Right lobe of liver (tissue), 6 donors: Measurements from ENCODE around the gene ATP5IF1. TPM values are rescaled to one million over a fixed set of nuclear protein-coding genes. Genes with fewer than 3 reads are reported as not detected.

ENCODE experiments used
- ATAC-seq, 4 donors: fragments of 200-7000 bp; cut with Tn5 transposase; one replicate each; pipeline ENCODE4 v1.9.1; 2020; ENCODE audit warnings: mild to moderate bottlenecking in 4 of 4, moderate library complexity in 4 of 4
- DNase-seq, 3 donors: peaks; one replicate each; pipeline ENCODE4 v3.0.0-alpha.2; 2020
- H3K27ac ChIP-seq, 3 donors: fragments of 200-600 bp; one replicate each; pipeline ENCODE4 v1.8.0; 2022
- H3K27me3 ChIP-seq, 2 donors: fragments of 200-600 bp; one replicate each; pipeline ENCODE4 v1.8.0; 2022
- H3K36me3 ChIP-seq, 4 donors: fragments of 200-600 bp; sonication (generic) in 1 of 4; one replicate each; pipeline versions ENCODE4 v1.5.1 to v1.8.0; 2017 to 2022; ENCODE audit warnings: control low read depth in 1 of 4
- H3K4me1 ChIP-seq, 4 donors: fragments of 200-600 bp; sonication (generic) in 1 of 4; one replicate each; pipeline versions ENCODE4 v1.5.1 to v1.8.0; 2017 to 2022; ENCODE audit warnings: control low read depth in 1 of 4
- H3K4me3 ChIP-seq, 3 donors: fragments of 200-600 bp; one replicate each; pipeline ENCODE4 v1.8.0; 2022
- H3K9me3 ChIP-seq, 4 donors: fragments of 200-600 bp; sonication (generic) in 1 of 4; one replicate each; pipeline versions ENCODE4 v1.5.1 to v1.8.0; 2017 to 2022; ENCODE audit warnings: control low read depth in 1 of 4
- CTCF ChIP-seq, 4 donors: fragments of 200-600 bp in 3 of 4; fragments of 450-650 bp in 1 of 4; IDR thresholded peaks; one replicate each; pipeline versions ENCODE4 v1.5.1 to v1.8.0; 2016 to 2022; ENCODE audit warnings: antibody characterized with exemption in 4 of 4, mild to moderate bottlenecking in 2 of 4
- POLR2A ChIP-seq: fragments of 450-650 bp; IDR thresholded peaks from one replicate; pipeline ENCODE4 v1.6.1; 2017; ENCODE audit warnings: antibody characterized with exemption, mild to moderate bottlenecking
- WGBS: methylation state at CpG from one replicate; pipeline ENCODE4 v1.1.6; 2018; ENCODE audit warnings: low coverage, low lambda C conversion rate; ENCODE audit not compliant: insufficient coverage; ENCODE audit errors: missing lambda C conversion rate; 5-methylcytosine and 5-hydroxymethylcytosine counted together
- intact Hi-C, 2 donors: fragments of 100-400 bp; cut with DNase I; formaldehyde crosslinking; loops; one replicate each; pipeline versions ENCODE4 v1.11.2 to v1.14.1; 2022
- total RNA-seq, 6 experiments: library from RNA; depleted of rRNA in 2 of 6; stranded (reverse); fragments of >200 nt in 2 of 6; fragmentation: NEBNext Ultra II Directional in 3 of 6; extraction: Animal tissue kit (Norgen Biotek cat#: 25700) in 3 of 6; gene quantifications; one replicate each; pipeline versions ENCODE4 v1.1.0 to v1.2.4, GENCODE V29; 2016 to 2023
- donor health status: DM: no; HTN: yes; CAD: no.
- donor health status: DM: no; HTN: no; CAD: no.
- donor health status: DM: no; HTN: no; CAD: no.
- donor health status: DM: no; HTN: yes; CAD: no.
- donor health status: DM: no; HTN: yes; CAD: no.

The ATP5IF1 gene
- total RNA-seq, 6 experiments from 2014 or later: 86.7 to 315 (median 116) TPM

GRCh38 chr1:28280501-28280900, 44.6 kb downstream of the ATP5IF1 start:
- TF ChIP-seq POLR2A (no peak), CTCF (IDR thresholded peaks at IDR 0.05) (no peak)
- Histone ChIP-seq H3K9me3 (no peaks in the 10 kb centered on the region), H3K4me1 (peaks cover 0 to 55% (median 26%) of the 10 kb centered on the region in 4 donors), H3K27me3 (no peaks in the 10 kb centered on the region), H3K27ac (peak overlapping the region in 2 of 3 donors; percentile 93 to 97), H3K36me3 (peaks cover 0 to 51% (median 27%) of the 10 kb centered on the region in 4 donors), H3K4me3 (no peak overlapping the region)
- DNase-seq (peak; percentile 34 to 67 (median 61)), ATAC-seq (peak; percentile 3 to 47 (median 14))
- intact Hi-C loops: no loop called here
- no CpG with 5 or more reads among the region's 8 CpGs for WGBS

GRCh38 chr1:28280977-28281381, 45.1 kb downstream of the ATP5IF1 start:
- ATAC-seq (no peak), DNase-seq (no peak)
- peaks cover 0 to 46% (median 25%) of the 10 kb centered on the region in 4 donors for H3K36me3 ChIP-seq

GRCh38 chr1:28281608-28282425, 45.9 kb downstream of the ATP5IF1 start:
- Histone ChIP-seq H3K27ac (peak overlapping the region; percentile 57 to 97 (median 93)), H3K4me1 (peaks cover 0 to 56% (median 28%) of the 10 kb centered on the region in 4 donors), H3K4me3 (peak overlapping the region in 1 of 3 donors; percentile 17), H3K36me3 (peaks cover 0 to 41% (median 21%) of the 10 kb centered on the region in 4 donors), H3K27me3 (no peaks in the 10 kb centered on the region), H3K9me3 (no peaks in the 10 kb centered on the region)
- ATAC-seq (peak; percentile 35 to 67 (median 50)), DNase-seq (peak; percentile 33 to 79 (median 72))
- intact Hi-C loops: no loop called here
- no peak for TF ChIP-seq POLR2A
- WGBS: 60% methylated on average over 9 of the region's 14 CpGs

More at GRCh38 chr1:28280977-28281381, 45.1 kb downstream of the ATP5IF1 start:
- Histone ChIP-seq H3K4me1 (peaks cover 0 to 56% (median 28%) of the 10 kb centered on the region in 4 donors), H3K27me3 (no peaks in the 10 kb centered on the region), H3K9me3 (no peaks in the 10 kb centered on the region), H3K27ac (peak overlapping the region in 2 of 3 donors; percentile 93 to 97), H3K4me3 (no peak overlapping the region)
- no peak for TF ChIP-seq POLR2A
- TF ChIP-seq CTCF (IDR thresholded peaks at IDR 0.05): no peak
- WGBS: 55% methylated on average over 2 of the region's 5 CpGs
- intact Hi-C loops: no loop called here

- TF ChIP-seq CTCF (IDR thresholded peaks at IDR 0.05) (no peak), POLR2A (no peak)
- H3K27ac ChIP-seq: peak overlapping the region; percentile 57 to 97 (median 93)
- no peaks in the 10 kb centered on the region for H3K27me3 ChIP-seq
- intact Hi-C loops: no loop called here
- peaks cover 0 to 56% (median 28%) of the 10 kb centered on the region in 4 donors for H3K4me1 ChIP-seq
- peak overlapping the region in 1 of 3 donors; percentile 17 for H3K4me3 ChIP-seq
- WGBS: 47% methylated on average over 13 of the region's 14 CpGs
- DNase-seq (peak; percentile 70 to 94 (median 90)), ATAC-seq (peak; percentile 80 to 85 (median 82))
- peaks cover 0 to 32% (median 17%) of the 10 kb centered on the region in 4 donors for H3K36me3 ChIP-seq
- no peaks in the 10 kb centered on the region for H3K9me3 ChIP-seq
These were observed 46.8 kb downstream of the ATP5IF1 start for GRCh38 chr1:28282426-28283407.
